CD4-positive, alpha-beta T cell treated with Interleukin-15 for 1 hour (primary cell): ENCODE data around the gene KIAA0513.

ENCODE experiments used
- DNase-seq: peaks from one replicate; pipeline ENCODE4 v3.0.0-alpha.2; 2020

KIAA0513 gene

GRCh38 chr16:85138073-85138824, 110.7 kb downstream of the KIAA0513 start:
- DNase-seq, result no peak

GRCh38 chr16:85138825-85139627, 111.4 kb downstream of the KIAA0513 start:
- no peak for DNase-seq

- DNase-seq, result no peak
These were observed 112.3 kb downstream of the KIAA0513 start for GRCh38 chr16:85139881-85140339.

GRCh38 chr16:85140455-85141012, 112.9 kb downstream of the KIAA0513 start:
- DNase-seq, result no peak

- no peak for DNase-seq
These were observed 114.0 kb downstream of the KIAA0513 start for GRCh38 chr16:85141491-85142128.

GRCh38 chr16:85142129-85142513, 114.5 kb downstream of the KIAA0513 start:
- no peak for DNase-seq

- no peak for DNase-seq
These were observed 115.2 kb downstream of the KIAA0513 start for GRCh38 chr16:85142771-85143211.
